ENCODE measurements around the gene SMARCD3. TPM values are rescaled to one million over a fixed set of nuclear protein-coding genes. Genes with fewer than 3 reads are reported as not detected.

SMARCD3 gene
- total RNA-seq, 1 donor, result 35.8 TPM

- Histone ChIP-seq H3K4me3 (ENCODE audit: low read length) (no peak overlapping the region), H3K27me3 (ENCODE audit: insufficient read depth, low read length) (no peaks in the 10 kb centered on the region), H3K9me3 (ENCODE audit: low read depth, low read length) (no peaks in the 10 kb centered on the region), H3K4me1 (ENCODE audit: insufficient read depth, low read length) (no peaks in the 10 kb centered on the region)
Measured at GRCh38 chr7:151260471-151260870, 12.0 kb upstream of the SMARCD3 start.

GRCh38 chr7:151257990-151258389 is 9.5 kb upstream of the SMARCD3 start:
- H3K4me1 ChIP-seq (ENCODE audit: insufficient read depth, low read length), result no peaks in the 10 kb centered on the region
- no peak overlapping the region for H3K4me3 ChIP-seq (ENCODE audit: low read length)
- H3K9me3 ChIP-seq (ENCODE audit: low read depth, low read length), result no peaks in the 10 kb centered on the region
- H3K27me3 ChIP-seq (ENCODE audit: insufficient read depth, low read length), result peaks cover 4% of the 10 kb centered on the region

- no peaks in the 10 kb centered on the region for H3K9me3 ChIP-seq (ENCODE audit: low read depth, low read length)
- H3K27me3 ChIP-seq (ENCODE audit: insufficient read depth, low read length), result peaks cover 15% of the 10 kb centered on the region
- no peak overlapping the region for H3K4me3 ChIP-seq (ENCODE audit: low read length)
Measured at GRCh38 chr7:151256410-151257045, 8.0 kb upstream of the SMARCD3 start.

GRCh38 chr7:151255390-151255789 is 6.9 kb upstream of the SMARCD3 start:
- peaks cover 12% of the 10 kb centered on the region for H3K4me1 ChIP-seq (ENCODE audit: insufficient read depth, low read length)
- no peak overlapping the region for H3K4me3 ChIP-seq (ENCODE audit: low read length)
- peaks cover 25% of the 10 kb centered on the region for H3K27me3 ChIP-seq (ENCODE audit: insufficient read depth, low read length)
- H3K9me3 ChIP-seq (ENCODE audit: low read depth, low read length), result no peaks in the 10 kb centered on the region

More at GRCh38 chr7:151256410-151257045, 8.0 kb upstream of the SMARCD3 start:
- H3K4me1 ChIP-seq (ENCODE audit: insufficient read depth, low read length), result peaks cover 5% of the 10 kb centered on the region

GRCh38 chr7:151254851-151255250 is 6.4 kb upstream of the SMARCD3 start:
- Histone ChIP-seq H3K4me3 (ENCODE audit: low read length) (no peak overlapping the region), H3K9me3 (ENCODE audit: low read depth, low read length) (no peaks in the 10 kb centered on the region), H3K4me1 (ENCODE audit: insufficient read depth, low read length) (peaks cover 14% of the 10 kb centered on the region), H3K27me3 (ENCODE audit: insufficient read depth, low read length) (peaks cover 29% of the 10 kb centered on the region)

GRCh38 chr7:151254316-151254715 is 5.8 kb upstream of the SMARCD3 start:
- H3K4me3 ChIP-seq (ENCODE audit: low read length), result no peak overlapping the region
- H3K9me3 ChIP-seq (ENCODE audit: low read depth, low read length), result no peaks in the 10 kb centered on the region
- peaks cover 19% of the 10 kb centered on the region for H3K4me1 ChIP-seq (ENCODE audit: insufficient read depth, low read length)
- peaks cover 30% of the 10 kb centered on the region for H3K27me3 ChIP-seq (ENCODE audit: insufficient read depth, low read length)

GRCh38 chr7:151252961-151253711 is 4.6 kb upstream of the SMARCD3 start:
- H3K9me3 ChIP-seq (ENCODE audit: low read depth, low read length), result no peaks in the 10 kb centered on the region
- H3K4me3 ChIP-seq (ENCODE audit: low read length), result no peak overlapping the region
- H3K4me1 ChIP-seq (ENCODE audit: insufficient read depth, low read length), result peaks cover 29% of the 10 kb centered on the region
- peaks cover 30% of the 10 kb centered on the region for H3K27me3 ChIP-seq (ENCODE audit: insufficient read depth, low read length)

- Histone ChIP-seq H3K4me1 (ENCODE audit: insufficient read depth, low read length) (peaks cover 35% of the 10 kb centered on the region), H3K27me3 (ENCODE audit: insufficient read depth, low read length) (peaks cover 33% of the 10 kb centered on the region), H3K9me3 (ENCODE audit: low read depth, low read length) (no peaks in the 10 kb centered on the region), H3K4me3 (ENCODE audit: low read length) (no peak overlapping the region)
Measured at GRCh38 chr7:151252561-151252835, 4.0 kb upstream of the SMARCD3 start.

GRCh38 chr7:151251689-151252560 is 3.4 kb upstream of the SMARCD3 start:
- Histone ChIP-seq H3K4me1 (ENCODE audit: insufficient read depth, low read length) (peaks cover 37% of the 10 kb centered on the region), H3K27me3 (ENCODE audit: insufficient read depth, low read length) (peaks cover 39% of the 10 kb centered on the region), H3K4me3 (ENCODE audit: low read length) (no peak overlapping the region), H3K9me3 (ENCODE audit: low read depth, low read length) (no peaks in the 10 kb centered on the region)

- Histone ChIP-seq H3K27me3 (ENCODE audit: insufficient read depth, low read length) (peaks cover 45% of the 10 kb centered on the region), H3K4me1 (ENCODE audit: insufficient read depth, low read length) (peaks cover 37% of the 10 kb centered on the region), H3K4me3 (ENCODE audit: low read length) (no peak overlapping the region), H3K9me3 (ENCODE audit: low read depth, low read length) (no peaks in the 10 kb centered on the region)
Measured at GRCh38 chr7:151251328-151251688, 2.8 kb upstream of the SMARCD3 start.

GRCh38 chr7:151250181-151251132 is 2.0 kb upstream of the SMARCD3 start:
- no peak overlapping the region for H3K4me3 ChIP-seq (ENCODE audit: low read length)
- H3K4me1 ChIP-seq (ENCODE audit: insufficient read depth, low read length), result peaks cover 42% of the 10 kb centered on the region
- peaks cover 51% of the 10 kb centered on the region for H3K27me3 ChIP-seq (ENCODE audit: insufficient read depth, low read length)
- H3K9me3 ChIP-seq (ENCODE audit: low read depth, low read length), result no peaks in the 10 kb centered on the region

GRCh38 chr7:151249732-151250072 is 1.2 kb upstream of the SMARCD3 start:
- no peak overlapping the region for H3K4me3 ChIP-seq (ENCODE audit: low read length)
- peaks cover 49% of the 10 kb centered on the region for H3K4me1 ChIP-seq (ENCODE audit: insufficient read depth, low read length)
- peaks cover 57% of the 10 kb centered on the region for H3K27me3 ChIP-seq (ENCODE audit: insufficient read depth, low read length)

GRCh38 chr7:151249034-151249731 is 689 bp upstream of the SMARCD3 start:
- H3K4me1 ChIP-seq (ENCODE audit: insufficient read depth, low read length), result peaks cover 54% of the 10 kb centered on the region
- no peak overlapping the region for H3K4me3 ChIP-seq (ENCODE audit: low read length)
- H3K27me3 ChIP-seq (ENCODE audit: insufficient read depth, low read length), result peaks cover 62% of the 10 kb centered on the region
- no peaks in the 10 kb centered on the region for H3K9me3 ChIP-seq (ENCODE audit: low read depth, low read length)

More at GRCh38 chr7:151249732-151250072, 1.2 kb upstream of the SMARCD3 start:
- no peaks in the 10 kb centered on the region for H3K9me3 ChIP-seq (ENCODE audit: low read depth, low read length)
